BLaER1 treated with 17β-estradiol and CSF1 and Interleukin-3, amounts not matched to agents 10 nM and 100 nM (cell line): ENCODE results near the gene ATAD2B.
"Not testable (repeated sequence)": the region's sequence is repeated elsewhere in the genome, so short reads cannot be mapped to it uniquely, and the experiment has no call there.

Experiments
- H3K27ac ChIP-seq, 11 experiments: shearing (Covaris generic); formaldehyde crosslinking; 2 replicates each; pipeline ENCODE4 v1.8.1; 2022
- H3K27me3 ChIP-seq, 11 experiments: shearing (Covaris generic); formaldehyde crosslinking; 2 replicates each; pipeline ENCODE4 v1.8.1; 2022
- H3K36me3 ChIP-seq, 11 experiments: shearing (Covaris generic); formaldehyde crosslinking; 2 replicates each; pipeline ENCODE4 v1.8.1; 2022
- H3K4me1 ChIP-seq, 10 experiments: shearing (Covaris generic); formaldehyde crosslinking; 2 replicates each; pipeline ENCODE4 v1.8.1; 2022
- H3K4me2 ChIP-seq, 11 experiments: shearing (Covaris generic); formaldehyde crosslinking; 2 replicates each; pipeline ENCODE4 v1.8.1; 2022
- H3K4me3 ChIP-seq, 10 experiments: shearing (Covaris generic); formaldehyde crosslinking; 2 replicates each; pipeline ENCODE4 v1.8.1; 2022
- H3K9ac ChIP-seq, 11 experiments: shearing (Covaris generic); formaldehyde crosslinking; 2 replicates each; pipeline ENCODE4 v1.8.1; 2022
- H3K9me3 ChIP-seq, 11 experiments: shearing (Covaris generic); formaldehyde crosslinking; replicated peaks in 1 of 11; 2 replicates each; pipeline ENCODE4 v1.8.1; 2022
- H4K20me1 ChIP-seq, 11 experiments: shearing (Covaris generic); formaldehyde crosslinking; 2 replicates each; pipeline ENCODE4 v1.8.1; 2022
- Cebpa-rat ChIP-seq, 11 experiments: shearing (Covaris generic); IDR thresholded peaks; 2 replicates each; pipeline ENCODE4 v1.8.1; 2022

Gene ATAD2B

DNA sequence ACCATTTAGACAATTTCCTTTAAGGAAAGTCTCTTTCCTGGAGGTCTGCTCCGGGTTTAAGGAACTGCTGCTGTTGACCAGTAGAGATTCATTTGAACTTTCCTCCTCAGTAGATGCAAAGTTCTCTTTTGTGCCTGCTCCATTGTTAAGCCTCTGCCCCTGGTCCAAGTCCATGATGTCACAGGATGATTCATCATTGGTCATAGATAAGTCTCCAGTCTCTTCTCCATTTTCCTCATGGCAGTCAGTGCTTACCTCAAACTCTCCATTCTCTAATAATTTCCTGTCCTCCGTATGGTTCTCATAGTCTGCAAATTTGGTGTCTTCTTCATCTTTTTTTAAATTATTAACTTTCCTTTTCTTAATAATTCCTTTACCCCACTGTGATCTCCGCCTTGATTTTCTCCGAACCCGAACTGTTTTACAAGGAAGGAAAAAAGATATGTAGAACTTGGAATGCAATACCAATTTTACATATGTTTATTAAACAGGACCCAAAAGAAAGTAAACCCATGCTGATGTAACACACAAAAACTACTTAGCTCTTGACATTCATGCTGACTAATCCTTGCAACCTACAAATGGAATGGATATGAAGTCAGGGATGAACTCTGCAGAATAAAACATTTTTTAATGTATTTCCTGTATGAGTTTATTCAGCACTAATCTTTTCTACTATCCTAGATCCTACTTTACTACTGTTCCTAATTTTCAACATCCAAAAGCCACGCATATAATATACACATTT is 169.1 kb downstream of the ATAD2B start:
- Histone ChIP-seq H4K20me1 (no peaks in the 10 kb centered on the region), H3K4me3 (no peak overlapping the region), H3K4me1 (peaks cover 0 to 27% (median 2%) of the 10 kb centered on the region in 10 experiments; a peak in 8 of 20 replicates), H3K36me3 (peaks cover 46 to 87% (median 70%) of the 10 kb centered on the region in 11 experiments), H3K27ac (no peak overlapping the region), H3K9ac (no peak overlapping the region), H3K9me3 (no peaks in the 10 kb centered on the region), H3K4me2 (peak overlapping the region in 2 of 11 experiments; percentile 5 to 39; a peak in 3 of 22 replicates), H3K27me3 (no peaks in the 10 kb centered on the region)
- TF ChIP-seq Cebpa-rat (IDR thresholded peaks at IDR 0.05) = no peak

DNA sequence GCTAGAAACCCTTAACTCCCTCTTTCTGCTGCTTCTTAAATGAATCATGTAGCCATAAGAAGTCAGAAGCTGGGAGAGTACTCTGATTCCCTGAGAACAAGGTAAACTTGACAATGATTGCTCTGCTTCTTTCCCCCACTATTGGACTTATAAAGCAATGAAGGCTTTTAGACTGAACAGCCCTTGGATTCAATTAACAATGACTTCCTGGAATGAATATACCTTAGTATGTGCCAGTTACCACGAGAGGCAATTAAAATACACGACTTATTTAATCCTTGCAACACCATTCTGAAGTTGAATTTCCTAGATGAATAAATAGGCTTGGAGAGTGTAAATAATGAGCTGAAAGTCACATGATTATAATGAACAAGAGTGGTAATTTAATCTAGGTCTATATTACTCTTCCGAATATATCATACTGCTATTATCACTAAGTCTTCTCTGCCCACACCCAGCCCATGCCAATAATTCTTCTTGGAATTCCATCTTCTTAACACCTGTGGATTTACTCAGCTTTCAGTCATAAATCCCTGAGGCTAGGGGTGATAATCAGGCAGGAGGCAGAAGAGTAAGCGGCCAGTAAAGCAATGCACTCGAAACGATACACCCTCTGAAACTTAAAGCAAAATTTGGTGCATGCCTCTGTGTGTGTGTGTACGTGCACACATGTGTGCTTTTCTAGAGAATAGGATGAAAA is 170.2 kb downstream of the ATAD2B start:
- H3K27ac ChIP-seq = no peak overlapping the region
- no peak overlapping the region for H3K4me2 ChIP-seq
- H3K4me3 ChIP-seq = no peak overlapping the region
- no peaks in the 10 kb centered on the region for H4K20me1 ChIP-seq
- H3K27me3 ChIP-seq = no peaks in the 10 kb centered on the region
- H3K9me3 ChIP-seq = no peaks in the 10 kb centered on the region
- no peak overlapping the region for H3K9ac ChIP-seq
- peaks cover 55 to 89% (median 73%) of the 10 kb centered on the region in 11 experiments for H3K36me3 ChIP-seq
- H3K4me1 ChIP-seq = peaks cover 0 to 23% (median 1%) of the 10 kb centered on the region in 10 experiments; a peak in 8 of 20 replicates
- no peak for TF ChIP-seq Cebpa-rat (IDR thresholded peaks at IDR 0.05)

DNA sequence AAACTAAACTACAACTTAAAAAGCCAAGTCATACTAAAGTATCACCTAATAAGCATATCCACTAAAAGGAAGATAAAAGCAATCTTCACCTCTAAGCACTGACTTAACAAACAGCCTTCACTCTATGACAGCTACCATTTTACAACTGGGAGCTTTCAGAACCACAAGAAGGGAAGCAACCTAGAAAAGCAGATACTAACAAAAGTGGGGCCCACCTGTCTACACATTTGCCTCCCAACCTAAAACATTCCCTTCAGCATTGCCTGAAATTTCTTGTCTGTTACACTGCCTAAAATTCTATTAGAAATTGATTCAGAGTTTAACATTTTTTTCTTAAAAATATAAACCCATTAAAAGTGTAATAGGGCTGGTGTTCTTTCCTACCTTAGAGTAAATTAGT is 172.0 kb downstream of the ATAD2B start:
- no peak for TF ChIP-seq Cebpa-rat (IDR thresholded peaks at IDR 0.05)
- Histone ChIP-seq H4K20me1 (no peaks in the 10 kb centered on the region), H3K4me2 (no peak overlapping the region), H3K4me3 (no peak overlapping the region), H3K9me3 (no peaks in the 10 kb centered on the region), H3K27ac (no peak overlapping the region), H3K36me3 (peaks cover 68 to 92% (median 80%) of the 10 kb centered on the region in 11 experiments), H3K9ac (no peak overlapping the region), H3K4me1 (peaks cover 0 to 15% (median 0%) of the 10 kb centered on the region in 10 experiments; a peak in 7 of 20 replicates), H3K27me3 (no peaks in the 10 kb centered on the region)

DNA sequence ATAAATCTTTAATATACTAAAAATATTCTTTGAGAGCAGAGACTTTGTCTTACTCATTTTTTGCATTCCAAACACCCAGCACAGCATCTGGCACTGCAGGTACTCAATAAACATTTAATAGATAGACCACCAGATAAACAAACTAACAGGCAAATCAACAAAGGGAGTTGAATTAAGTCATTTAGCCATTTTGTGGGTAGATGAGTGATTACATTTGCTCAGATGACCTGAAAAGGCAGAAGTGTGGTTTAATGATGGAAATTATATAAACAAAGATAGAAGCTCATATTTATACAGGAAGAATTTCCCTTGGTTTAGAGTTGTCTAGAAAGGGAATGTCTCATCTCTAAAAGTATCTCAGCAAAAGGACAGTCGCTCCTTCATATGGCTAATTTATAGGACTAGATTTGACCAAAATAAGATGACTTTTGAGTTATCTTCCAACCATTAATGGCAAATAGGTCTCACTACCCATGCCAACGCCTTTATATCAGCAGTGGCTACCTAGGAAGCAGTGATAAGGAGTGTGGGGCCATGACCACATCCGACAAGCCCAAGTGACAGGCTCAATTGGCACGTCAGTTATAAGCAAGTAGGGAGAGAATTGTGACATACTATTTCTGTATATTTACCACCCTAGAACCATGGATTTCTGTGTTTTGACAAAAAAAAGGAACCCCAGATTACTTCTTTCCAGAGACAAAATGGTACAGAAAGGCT is 173.5 kb downstream of the ATAD2B start:
- H3K4me1 ChIP-seq = peaks cover 0 to 12% (median 0%) of the 10 kb centered on the region in 10 experiments; a peak in 7 of 20 replicates
- no peaks in the 10 kb centered on the region for H3K27me3 ChIP-seq
- no peak overlapping the region for H3K4me2 ChIP-seq
- no peak overlapping the region for H3K4me3 ChIP-seq
- H4K20me1 ChIP-seq = no peaks in the 10 kb centered on the region
- no peak overlapping the region for H3K27ac ChIP-seq
- H3K9ac ChIP-seq = no peak overlapping the region
- TF ChIP-seq Cebpa-rat (IDR thresholded peaks at IDR 0.05) = no peak
- H3K9me3 ChIP-seq = no peaks in the 10 kb centered on the region
- H3K36me3 ChIP-seq = peaks cover 61 to 97% (median 73%) of the 10 kb centered on the region in 11 experiments

DNA sequence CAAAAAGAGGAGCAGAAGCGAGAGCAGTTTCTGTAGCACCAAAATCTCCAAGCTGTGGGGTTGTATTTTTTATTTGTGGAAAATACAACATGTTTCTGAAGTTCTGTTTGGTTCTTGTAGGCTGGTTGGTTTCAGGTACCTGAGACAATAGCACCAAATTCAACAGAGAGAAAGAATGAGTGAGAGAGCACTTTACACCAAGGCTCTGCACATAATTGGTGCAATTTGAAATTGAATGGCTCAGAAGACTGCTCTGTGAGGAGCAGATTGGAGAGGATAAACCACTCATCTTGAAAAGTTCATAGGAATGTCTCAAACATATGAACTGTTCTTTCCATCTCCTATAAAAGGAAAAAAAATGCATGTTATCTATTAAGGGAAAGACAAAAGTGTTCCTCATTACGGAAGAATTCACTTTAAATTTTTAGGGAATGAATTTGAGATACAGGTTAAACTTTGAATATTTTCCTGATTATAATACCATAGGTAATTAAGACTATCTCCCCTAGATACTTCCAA is 175.1 kb downstream of the ATAD2B start:
- Histone ChIP-seq H3K27ac (no peak overlapping the region), H3K36me3 (peaks cover 45 to 87% (median 59%) of the 10 kb centered on the region in 11 experiments), H3K9me3 (no peaks in the 10 kb centered on the region), H3K4me2 (no peak overlapping the region), H4K20me1 (no peaks in the 10 kb centered on the region), H3K4me1 (no peaks in the 10 kb centered on the region), H3K4me3 (no peak overlapping the region), H3K9ac (no peak overlapping the region), H3K27me3 (no peaks in the 10 kb centered on the region)
- TF ChIP-seq Cebpa-rat (IDR thresholded peaks at IDR 0.05) = no peak

DNA sequence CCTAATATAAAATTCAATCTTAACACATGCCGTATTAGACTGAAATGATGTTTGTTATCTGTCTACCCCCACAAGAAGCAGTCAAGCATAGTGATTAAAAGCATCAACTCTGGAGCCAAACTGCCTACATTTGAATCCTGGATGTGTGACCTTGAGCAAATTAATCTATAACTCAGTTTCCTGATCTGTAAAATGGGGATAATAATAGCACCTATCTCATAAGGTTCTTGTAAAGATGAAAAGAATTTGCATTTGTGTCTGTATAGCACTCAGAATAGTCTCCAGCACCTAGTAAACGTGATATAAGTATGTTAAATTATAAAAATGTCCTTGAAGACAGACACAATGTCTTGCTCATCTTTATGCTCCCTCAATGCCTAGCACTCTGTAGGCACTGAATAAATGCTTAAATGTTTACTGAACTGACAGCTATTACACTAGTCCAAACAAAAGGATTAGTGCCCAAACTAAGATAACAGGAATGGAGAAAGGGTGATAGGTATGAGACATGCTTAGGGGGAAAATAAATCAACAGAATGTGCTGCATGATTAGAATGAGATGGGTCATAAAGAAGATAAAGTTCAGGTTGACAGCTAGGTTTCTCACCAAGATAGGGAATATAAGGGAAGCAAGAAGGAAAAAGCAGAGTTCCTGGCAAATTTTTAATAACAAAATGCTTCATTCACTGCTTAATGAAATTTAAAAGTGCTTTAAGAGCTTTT is 180.6 kb downstream of the ATAD2B start:
- H3K4me1 ChIP-seq = 0 out of 20 replicates have a peak, but pooled peaks cover 0 to 7% (median 0%) of the 10 kb centered on the region in 10 experiments
- no peak overlapping the region for H3K9ac ChIP-seq
- no peak overlapping the region for H3K27ac ChIP-seq
- no peak for TF ChIP-seq Cebpa-rat (IDR thresholded peaks at IDR 0.05)
- H3K4me3 ChIP-seq = no peak overlapping the region
- no peak overlapping the region for H3K4me2 ChIP-seq
- no peaks in the 10 kb centered on the region for H3K27me3 ChIP-seq
- H4K20me1 ChIP-seq = no peaks in the 10 kb centered on the region
- peaks cover 15 to 53% (median 24%) of the 10 kb centered on the region in 11 experiments; a peak in 20 of 22 replicates for H3K36me3 ChIP-seq
- H3K9me3 ChIP-seq = peaks cover 0 to 12% (median 0%) of the 10 kb centered on the region in 11 experiments; a peak in 9 of 22 replicates

DNA sequence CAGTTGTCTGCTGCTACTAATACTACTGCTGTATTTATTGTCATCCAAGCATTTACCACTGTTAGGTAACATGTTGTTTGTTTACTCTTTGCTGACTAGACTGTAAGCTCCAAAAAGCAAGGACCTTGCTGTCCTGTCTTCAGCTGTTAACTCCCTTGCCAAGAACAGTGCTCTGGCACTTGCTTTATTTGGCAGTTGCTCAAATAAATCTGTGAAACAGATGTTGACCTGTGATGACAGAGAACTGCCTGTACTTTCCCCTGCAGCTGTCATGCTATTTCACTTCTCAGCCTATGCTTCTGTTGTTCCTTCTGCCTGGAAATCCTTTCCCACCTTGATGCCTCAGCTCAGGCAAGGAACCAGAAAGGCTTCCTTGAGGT is 181.2 kb downstream of the ATAD2B start:
- H3K27ac ChIP-seq = no peak overlapping the region
- no peak for TF ChIP-seq Cebpa-rat (IDR thresholded peaks at IDR 0.05)
- H3K27me3 ChIP-seq = no peaks in the 10 kb centered on the region

DNA sequence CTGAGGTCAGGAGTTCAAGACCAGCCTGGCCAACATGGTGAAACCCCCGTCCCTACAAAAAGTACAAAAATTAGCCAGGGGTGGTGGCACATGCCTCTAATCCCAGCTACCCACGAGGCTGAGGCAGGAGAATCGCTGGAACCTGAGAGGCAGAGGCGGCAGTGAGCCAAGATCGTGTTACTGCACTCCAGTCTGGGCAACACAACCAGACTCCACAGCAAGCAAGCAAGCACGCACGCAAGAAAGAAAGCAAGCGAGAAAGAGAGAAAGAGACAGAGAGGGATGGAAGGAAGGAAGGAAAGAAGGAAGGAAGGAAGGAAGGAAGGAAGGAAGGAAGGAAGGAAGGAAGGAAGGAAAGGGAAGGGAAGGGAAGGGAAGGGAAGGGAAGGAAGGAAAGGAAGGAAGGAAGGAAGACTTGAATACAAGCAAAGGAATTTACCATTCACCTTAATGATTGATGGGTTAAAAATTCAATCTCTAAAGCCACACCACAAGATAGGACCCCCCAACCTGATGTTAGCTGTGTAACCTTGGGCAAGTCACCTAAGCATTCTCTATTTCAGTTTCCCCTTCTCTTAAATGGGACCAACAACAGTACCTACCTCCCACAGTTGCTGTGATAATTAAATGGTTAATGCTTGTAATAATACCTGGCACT is 181.7 kb downstream of the ATAD2B start:
- Histone ChIP-seq H3K27ac (no peak overlapping the region), H3K4me3 (no peak overlapping the region), H3K36me3 (peaks cover 4 to 42% (median 13%) of the 10 kb centered on the region in 11 experiments; a peak in 16 of 22 replicates)

More for the DNA sequence above, 181.2 kb downstream of the ATAD2B start:
- Histone ChIP-seq H3K9me3 (peaks cover 0 to 12% (median 0%) of the 10 kb centered on the region in 11 experiments; a peak in 9 of 22 replicates), H3K4me1 (0 out of 20 replicates have a peak, but pooled peaks cover 0 to 7% (median 0%) of the 10 kb centered on the region in 10 experiments), H3K4me2 (0 out of 22 replicates have a peak overlapping the region, but pooled peaks of 1 of the 11 experiments have one; percentile 2), H3K4me3 (no peak overlapping the region), H3K9ac (no peak overlapping the region), H3K36me3 (peaks cover 9 to 47% (median 18%) of the 10 kb centered on the region in 11 experiments; a peak in 19 of 22 replicates), H4K20me1 (no peaks in the 10 kb centered on the region)

DNA sequence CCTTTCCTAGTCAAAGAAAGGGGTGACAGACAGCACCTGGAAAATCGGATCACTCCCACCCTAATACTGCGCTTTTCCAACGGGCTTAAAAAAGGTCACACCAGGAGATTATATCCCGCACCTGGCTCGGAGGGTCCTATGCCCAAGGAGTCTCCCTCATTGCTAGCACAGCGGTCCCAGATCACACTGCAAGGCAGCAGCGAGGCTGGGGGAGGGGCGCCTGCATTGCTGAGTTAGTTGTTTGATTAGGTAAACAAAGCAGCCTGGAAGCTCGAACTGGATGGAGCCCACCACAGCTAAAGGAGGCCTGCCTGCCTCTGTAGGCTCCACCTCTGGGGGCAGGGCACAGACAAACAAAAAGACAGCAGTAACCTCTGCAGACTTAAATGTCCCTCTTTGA is 190.1 kb downstream of the ATAD2B start:
- H3K4me3 ChIP-seq, H3K27ac ChIP-seq, H3K9ac ChIP-seq, H3K4me1 ChIP-seq, H3K4me2 ChIP-seq, H4K20me1 ChIP-seq, H3K27me3 ChIP-seq: not testable (repeated sequence)
- peaks cover 22 to 39% (median 33%) of the 10 kb centered on the region in 11 experiments for H3K9me3 ChIP-seq
- peaks cover 28 to 52% (median 36%) of the 10 kb centered on the region in 11 experiments; a peak in 21 of 22 replicates for H3K36me3 ChIP-seq

More for the DNA sequence above, 181.7 kb downstream of the ATAD2B start:
- Histone ChIP-seq H3K27me3 (no peaks in the 10 kb centered on the region), H3K9ac (no peak overlapping the region), H3K4me2 (0 out of 22 replicates have a peak overlapping the region, but pooled peaks of 1 of the 11 experiments have one; percentile 2), H3K4me1 (0 out of 20 replicates have a peak, but pooled peaks cover 0 to 7% (median 0%) of the 10 kb centered on the region in 10 experiments), H3K9me3 (peaks cover 0 to 12% (median 0%) of the 10 kb centered on the region in 11 experiments; a peak in 9 of 22 replicates), H4K20me1 (no peaks in the 10 kb centered on the region)
- TF ChIP-seq Cebpa-rat (IDR thresholded peaks at IDR 0.05) = no peak
